Hematopoietic multipotent progenitor cell treated with erythropoietin and hydrocortisone succinate and interleukin-3 and kit ligand, for 17 days (in vitro differentiated cells): ENCODE data around the gene APOB.

Source experiments
- DNase-seq: peaks from one replicate; pipeline ENCODE4 v3.0.0-alpha.2; 2015; ENCODE audit warnings: low spot score

APOB gene

DNA sequence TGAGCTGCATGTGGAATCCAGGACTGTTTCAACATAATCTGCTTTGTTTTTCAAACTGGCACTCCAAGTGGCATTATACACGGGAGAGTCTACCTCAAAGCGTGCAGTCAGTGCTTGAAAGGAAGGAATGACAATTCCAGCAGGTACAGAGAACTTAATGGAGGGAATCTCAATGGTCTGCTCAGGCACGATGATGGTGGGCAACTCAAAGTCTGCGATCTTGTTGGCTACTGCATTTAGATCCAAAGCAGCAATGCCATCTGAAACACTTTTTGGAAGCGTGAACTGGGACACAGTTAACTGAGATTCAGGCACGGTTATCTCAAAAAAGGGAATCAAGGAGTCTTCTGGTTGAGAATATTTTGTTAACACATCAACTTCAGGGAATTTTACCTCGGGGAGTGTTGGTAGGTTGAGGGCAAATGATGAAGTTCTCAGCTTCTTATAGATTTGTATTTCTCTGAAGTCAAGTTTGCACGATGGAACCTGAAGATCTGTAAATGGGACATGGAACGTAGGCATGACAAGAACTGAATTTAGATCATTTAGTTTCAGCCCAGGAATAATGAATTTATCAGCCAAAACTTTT lies 38.7 kb downstream of the APOB start:
- no peak for DNase-seq

DNA sequence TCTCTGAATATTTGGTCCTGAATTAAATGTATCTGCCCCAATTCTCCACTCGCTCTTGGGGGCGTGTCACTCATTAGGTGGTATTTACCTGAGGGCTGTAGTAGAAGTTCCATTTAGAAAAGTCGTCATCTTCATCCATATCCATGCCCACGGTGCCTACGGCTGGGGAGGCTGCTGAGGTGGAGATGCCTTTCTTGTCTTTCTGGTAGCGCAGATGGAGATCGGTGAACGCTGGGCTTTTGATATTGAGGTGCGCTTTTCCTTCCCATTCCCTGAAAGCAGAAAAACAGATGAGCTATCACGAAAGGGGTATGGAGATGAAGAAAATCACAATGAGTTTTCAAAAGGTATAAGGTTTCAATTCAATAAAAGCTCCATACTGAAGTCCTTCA lies 39.7 kb downstream of the APOB start:
- no peak for DNase-seq

DNA sequence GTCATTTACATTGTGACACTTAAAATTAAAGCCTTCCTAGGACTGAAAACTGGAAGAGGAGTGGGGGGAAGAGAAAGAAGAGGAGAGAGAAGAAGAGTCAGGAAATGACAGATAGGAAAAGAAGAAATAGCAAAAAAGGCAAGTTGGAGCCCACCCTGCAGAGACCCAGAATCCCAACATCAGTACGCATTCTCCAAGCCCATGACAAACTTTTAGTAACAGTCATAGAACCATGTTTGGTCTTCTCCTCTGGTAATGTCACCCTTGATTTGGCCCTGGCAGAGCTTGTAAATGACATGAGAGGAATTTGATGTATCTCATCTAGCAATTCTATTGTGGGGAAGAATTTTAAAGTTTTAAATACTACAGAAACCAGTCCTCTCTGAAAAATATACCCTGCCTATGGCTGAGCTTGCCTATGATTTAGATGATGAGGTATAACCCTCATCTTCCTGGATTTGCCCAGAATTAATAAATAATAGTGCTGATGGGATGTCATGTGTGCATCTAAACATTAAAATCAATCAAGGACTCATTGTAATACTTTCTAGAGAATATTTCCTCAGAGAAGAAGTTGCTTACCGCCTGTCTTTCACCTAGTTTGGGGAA lies 40.2 kb downstream of the APOB start:
- no peak for DNase-seq

DNA sequence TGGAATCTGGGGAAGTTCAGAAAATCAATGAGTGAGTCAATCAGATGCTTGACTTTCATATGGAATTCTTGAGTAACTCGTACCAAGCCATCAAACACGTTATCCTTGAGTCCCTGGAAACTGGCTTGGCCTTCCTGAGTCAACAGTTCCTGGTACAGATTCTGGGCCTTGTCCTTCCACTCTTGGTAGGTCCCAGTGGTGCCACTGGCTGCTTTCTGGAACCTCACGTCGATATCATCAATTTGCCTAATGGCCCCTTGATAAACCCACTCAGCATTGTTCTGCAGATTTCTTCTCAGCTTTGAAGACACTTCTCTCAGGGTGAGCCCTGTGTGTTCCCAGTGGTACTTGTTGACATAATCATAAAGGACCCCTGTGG lies 41.1 kb downstream of the APOB start:
- no peak for DNase-seq

DNA sequence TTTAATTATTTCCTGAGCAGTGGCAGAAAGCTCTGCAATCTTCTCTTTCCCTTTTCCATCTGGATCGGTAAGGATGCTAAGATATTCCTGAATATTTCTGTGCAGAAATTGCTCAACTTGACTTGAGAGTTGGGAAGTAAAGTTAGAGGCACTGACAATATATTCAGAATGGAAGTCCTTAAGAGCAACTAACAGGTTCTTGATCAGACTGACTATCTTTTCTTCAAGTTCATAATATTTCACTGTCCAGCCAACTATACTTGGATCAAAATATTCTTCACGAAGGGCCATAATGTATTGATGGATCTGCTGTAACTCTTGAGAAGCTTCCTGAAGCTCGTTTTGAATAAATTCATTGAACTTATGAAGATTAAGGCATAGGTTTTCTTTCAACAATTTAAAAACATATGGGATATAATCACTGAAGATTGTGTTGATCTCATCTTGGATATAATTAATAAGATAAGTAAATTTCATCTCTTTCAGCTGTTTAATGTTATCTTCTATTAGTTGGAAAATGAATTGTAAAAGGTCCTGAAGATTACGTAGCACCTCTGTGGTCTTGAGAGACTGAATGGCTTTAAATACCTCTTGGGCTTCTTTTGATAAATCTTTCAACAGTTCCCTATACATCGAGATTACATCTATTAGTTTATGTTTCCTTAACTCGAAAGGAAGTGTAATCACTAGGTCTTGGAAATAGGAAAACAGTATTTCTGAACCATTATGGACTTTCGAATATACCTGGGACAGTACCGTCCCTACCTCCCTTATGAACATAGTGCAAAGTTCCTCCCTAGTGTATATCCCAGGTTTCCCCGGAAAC lies 41.7 kb downstream of the APOB start:
- DNase-seq: no peak

DNA sequence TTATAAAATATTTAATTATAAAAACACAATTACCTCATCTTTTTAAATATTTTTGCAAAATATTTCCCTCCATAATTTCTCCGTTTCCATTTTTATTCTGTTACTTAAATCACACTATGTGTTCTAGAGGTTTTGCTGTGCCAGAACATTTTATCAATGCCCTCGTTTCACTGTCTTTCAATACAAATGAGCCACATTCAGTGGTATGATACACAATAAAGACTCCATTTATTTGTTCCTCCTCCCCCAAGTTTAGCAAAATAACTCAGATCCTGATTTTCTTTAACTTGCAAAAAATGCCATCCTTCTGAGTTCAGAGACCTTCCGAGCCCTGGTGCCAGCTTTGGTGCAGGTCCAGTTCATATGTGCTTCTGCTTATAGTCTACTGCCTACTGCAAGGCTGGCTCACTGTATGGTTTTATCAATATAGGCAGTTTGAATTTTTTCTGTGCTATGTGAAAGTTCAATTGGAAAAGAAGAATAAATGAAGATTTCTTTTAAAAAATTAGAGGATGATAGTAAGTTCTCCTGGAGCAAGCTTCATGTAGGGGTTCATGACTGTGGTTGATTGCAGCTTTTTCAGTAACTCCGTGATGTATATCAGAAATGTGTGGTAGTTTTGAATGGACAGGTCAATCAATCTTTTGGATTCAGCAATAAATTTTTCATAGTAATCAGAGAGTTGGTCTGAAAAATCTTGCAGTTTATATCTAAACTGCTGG lies 42.5 kb downstream of the APOB start:
- no peak for DNase-seq

DNA sequence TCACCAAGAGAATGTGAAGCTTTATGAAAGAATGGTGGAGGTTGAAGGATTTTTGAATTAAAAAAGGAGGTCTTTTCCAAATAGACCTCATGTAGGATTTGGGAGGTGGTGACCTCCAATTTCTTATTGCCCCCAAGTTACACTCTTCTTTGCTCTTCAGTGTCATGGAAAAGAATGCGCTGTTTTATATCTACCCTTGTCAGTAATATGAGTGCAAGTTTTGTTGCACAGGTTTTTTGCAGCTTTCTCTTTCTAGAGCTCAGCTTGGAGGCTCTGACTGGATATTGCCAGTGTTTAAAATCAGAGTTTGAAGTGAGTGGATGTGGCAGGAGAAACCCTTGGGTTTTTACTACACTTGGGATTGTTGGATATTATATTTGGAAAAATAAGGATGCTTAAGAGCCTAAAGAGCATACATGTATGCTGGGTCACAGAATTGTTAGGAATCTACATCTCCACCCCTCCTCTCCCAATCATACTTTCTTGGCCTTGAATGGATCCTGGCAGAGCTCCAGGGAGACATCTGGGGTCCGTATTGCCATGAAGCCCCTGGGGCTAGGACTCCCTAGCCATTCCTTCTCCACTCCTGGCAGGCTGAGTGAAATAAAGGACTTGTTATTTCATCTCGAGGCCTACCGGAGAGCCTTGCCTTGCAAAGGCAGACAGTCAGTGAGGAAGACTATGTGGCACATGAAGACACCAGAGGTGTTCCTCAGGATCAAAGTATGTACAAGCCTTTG lies 43.8 kb downstream of the APOB start:
- DNase-seq: no peak

DNA sequence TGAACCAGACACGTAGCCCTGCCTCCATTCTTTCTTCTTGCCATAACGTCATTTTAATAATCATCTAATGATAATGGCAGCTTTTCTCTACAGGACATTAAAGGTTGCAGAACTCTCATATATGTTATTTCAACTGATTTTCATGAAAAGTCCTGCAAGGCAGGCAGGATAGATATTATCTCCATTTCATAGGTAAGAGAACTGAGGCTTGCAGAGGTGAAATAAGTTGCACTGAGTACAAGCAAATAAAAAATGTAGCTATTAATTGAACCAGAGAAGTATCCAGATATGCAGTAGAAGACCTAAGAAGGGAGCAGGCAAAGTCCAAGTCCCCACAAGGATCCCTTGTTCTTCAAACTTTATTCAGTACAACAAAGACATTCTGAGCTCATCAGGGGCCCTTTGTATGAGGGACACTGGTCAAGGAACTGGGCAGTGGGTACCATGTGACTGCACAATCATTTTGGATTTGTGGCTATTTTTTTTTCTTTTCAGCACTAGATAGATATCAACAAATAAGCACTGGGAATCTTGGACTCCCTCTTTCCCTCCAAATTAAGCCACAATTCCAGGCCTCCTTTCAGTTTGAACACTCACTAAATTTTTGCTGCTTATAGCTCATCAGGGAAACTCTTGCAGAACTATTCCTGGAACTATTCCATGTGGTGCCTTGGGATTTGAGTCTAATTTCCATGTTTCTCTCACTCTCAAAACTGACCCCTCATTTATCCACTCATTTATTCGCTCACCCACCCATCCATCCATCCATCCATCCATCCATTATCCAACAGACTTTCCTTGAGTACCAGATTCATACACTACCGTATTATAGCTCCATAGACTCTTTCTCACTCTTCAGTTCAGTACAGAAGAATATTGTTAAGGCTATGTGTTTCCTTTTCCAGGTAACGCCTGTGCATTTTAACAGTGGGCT lies 44.6 kb downstream of the APOB start:
- no peak for DNase-seq

DNA sequence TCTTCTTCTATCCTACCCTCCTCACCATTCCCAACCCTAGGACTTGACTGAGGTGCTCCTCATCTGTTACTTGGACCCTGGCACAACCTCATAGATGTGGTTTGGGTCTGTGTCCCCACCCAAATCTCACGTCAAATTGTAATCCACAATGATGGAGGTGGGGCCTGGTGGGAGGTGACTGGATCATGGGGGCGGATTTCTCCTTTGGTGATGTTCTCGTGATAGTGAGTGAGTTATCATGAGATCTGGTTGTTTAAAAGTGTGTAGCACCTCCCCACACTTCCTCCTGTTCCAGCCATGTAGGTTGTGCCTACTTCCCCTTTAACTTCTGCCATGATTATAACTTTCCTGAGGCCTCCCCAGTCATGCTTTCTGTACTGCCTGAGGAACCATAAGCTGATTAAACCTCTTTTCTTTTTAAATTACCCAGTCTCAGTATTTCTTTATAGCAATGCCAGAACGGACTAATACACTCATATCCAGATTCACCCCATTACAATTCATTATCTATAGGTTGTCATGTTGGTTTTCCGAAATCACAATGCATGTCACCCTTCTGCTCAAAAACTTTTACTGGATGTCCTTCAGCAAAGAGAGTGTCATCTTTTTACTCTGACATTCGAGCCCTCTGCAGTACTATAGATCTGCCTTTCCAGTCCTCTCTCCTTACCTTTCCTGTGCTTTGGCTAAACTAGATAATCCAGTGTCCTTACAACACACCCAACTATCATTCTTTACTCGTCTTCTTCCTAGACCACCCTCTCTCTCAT lies 45.7 kb downstream of the APOB start:
- no peak for DNase-seq

DNA sequence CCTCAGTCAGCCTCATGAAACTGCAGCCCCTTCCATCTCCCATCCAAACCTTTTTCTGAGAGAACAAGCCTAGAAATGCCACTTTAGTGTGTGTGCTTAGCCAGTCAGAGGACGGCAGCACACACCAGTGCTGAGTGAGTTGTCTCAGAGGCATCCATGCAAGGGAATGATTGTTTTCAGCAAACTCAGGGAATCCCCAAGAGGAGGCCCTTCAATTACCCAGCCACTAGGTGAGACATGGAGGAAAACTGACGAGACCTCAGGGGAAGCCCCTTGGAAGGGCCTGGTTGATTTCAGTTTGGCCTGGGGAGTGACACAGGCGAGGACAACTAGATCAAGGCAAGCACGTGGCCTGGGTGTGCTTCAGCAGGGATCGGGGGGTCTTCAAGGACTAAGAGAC lies 49.7 kb downstream of the APOB start:
- no peak for DNase-seq

DNA sequence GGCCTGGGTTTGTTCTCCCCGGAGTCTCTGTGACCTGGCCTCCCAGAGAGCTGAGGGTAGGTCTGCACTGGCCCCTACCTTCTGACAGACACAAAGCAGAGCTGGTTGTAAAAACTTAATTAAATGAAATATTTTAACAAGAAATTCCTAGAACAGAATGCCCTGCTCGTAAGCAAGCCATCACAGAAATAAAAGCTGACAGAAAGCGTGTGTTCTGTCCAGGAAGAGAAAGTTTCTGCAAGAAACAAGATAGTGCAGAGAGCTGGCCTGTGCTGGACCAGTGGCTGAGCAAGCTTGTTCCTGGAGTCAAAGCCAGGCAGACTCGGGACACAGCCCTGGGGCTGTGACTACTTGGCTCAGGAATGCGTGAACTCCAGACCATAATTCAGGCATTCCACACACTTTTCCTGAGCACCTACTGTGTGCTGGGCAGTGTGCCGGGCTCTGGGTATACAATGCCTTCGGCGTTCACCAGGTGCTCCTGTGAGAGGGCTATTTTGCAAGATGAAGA lies 51.6 kb downstream of the APOB start:
- no peak for DNase-seq

DNA sequence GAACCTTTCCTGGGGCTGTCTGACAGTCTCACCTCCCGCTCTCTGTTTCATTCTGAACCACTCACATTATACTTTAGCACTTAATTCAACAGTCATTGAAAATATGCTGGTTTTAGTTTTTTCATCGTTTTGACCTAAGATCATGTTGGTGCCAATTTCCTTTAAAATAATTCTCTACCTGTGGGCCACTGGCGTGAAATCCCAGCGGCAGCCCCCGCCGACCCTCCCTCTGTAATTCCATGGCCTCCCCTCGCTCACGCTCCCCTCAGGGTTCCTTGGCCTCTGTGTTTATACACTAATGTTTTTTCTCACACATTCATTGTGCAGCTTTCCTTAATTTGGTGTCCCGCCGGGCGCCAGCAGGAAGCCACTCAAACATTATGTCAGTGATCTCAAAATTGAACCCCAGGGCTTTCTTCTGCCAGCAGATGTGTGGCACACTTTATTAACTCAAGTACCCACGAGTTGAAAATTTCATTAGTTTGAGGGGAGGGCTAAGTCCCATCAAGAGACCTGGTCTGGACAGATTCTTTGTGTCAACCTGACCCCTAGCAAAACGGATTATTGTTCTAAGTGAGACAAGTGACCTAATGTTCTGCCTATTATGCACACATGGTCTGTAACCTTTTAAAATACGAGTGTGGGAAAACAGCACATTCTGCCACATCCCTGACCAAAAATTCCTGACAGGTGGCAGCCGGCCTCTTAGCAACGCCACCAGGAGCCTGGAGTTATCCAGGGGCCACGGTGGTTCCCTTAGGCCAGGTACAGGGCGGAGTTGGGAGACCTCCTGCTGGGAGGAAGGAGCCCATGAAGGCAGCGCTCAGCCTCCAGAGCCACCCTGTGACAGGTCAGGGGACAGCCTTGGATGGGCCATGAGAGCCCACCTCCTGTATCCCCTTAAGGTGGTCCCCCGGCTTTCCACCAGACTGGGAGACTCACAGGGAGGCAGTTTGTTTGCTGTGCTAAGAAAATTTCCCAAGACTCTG lies 53.1 kb downstream of the APOB start:
- no peak for DNase-seq

DNA sequence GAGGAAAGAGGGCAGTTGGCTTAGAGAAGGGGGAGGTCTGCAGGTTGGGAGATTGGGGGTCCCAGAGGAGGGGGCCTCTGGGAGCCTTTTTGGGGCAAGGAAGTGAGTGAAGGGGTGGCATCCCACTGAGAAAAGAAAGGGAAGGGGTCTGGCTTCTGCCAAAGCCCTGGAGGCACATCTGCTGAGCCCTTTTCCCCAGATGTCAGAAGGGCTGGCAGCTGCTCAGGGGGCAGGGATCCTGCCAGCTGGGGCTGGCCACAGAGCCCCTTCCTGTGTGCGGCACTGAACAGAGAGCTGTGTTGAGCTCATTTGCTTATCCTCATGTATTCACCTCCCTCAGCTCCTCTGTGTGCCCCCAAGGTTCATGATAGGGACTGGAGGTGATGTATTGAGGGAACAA lies 54.5 kb downstream of the APOB start:
- no peak for DNase-seq

DNA sequence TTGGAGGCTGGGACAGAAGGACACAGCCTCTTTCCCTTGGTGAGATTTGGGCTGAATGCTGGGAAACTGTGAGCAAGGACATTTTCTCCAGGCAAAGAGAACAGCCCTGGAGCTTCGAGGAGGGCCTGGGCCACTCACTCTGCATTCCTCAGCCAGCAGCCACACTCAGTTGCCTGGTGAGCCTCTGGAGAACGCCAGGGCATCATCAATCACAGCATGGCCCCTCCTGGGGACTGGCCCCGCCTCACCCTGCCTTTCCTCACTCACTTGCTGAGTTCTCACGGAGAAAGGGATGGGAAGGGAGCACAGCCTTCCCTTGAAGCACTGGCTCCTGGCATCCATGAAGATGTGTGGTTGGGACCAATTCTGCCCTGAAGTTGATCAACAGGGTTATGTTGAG lies 55.0 kb downstream of the APOB start:
- no peak for DNase-seq

DNA sequence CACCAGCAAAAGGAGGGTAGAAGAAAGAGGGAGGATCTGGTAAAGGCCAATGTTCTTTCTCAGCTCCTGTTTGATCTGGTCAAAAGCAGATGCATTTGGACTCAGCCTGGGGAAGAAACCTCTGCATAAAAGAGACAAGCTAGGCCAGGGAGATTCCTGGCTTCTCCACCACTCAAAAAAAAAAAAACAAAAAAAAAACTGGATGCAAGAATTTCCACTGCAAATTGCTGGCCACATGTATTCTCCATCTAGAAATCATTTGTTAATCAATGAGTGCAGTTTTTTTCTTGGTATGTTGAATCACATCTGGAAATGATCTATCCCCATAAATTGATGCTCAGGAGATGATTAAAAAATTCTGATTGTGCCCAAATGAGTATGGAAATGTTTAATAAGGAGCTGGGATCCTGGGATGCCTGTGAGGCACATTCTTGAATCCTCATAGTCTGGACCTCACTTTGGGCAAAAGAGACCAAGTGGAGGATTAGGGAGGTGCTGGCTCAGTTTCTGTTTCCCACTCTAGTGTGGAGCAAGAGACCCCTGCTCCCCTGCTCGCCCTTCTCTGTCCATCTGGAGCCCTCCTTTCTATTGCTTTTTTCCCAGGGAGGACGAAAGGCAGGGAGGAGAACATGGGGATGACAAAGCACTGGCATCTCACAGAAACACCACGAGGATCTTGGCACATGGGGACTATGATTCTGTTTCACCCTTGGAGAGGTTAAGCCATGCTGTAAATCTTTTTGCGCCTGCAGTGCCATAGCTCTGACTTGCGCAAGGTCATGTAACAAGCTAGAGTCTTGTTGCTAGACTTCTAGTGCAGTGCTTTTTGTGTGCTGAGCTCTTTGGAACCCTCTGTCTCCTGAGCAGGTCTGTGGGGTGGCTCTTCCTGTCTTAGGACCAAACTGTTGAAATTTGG lies 57.6 kb downstream of the APOB start:
- DNase-seq: no peak

DNA sequence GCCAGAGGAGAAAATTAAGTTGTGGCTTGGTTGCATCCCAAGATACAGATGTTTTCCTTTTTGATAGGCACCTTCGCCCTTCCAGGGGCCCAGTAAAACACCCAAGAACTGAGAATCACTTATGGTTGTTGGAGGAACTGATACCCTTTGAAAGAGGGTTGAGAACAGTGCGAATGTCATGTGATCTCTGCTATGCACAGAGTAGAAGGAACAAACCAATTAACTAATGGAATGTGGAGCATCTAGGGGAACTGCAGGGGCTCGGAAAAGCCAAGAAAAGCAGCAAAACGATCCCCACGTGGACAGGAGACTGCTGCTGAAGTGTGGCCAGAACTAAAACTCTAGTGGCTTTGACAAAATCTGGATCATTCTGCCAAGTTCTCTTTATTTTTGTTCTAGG lies 58.8 kb downstream of the APOB start:
- DNase-seq: no peak

DNA sequence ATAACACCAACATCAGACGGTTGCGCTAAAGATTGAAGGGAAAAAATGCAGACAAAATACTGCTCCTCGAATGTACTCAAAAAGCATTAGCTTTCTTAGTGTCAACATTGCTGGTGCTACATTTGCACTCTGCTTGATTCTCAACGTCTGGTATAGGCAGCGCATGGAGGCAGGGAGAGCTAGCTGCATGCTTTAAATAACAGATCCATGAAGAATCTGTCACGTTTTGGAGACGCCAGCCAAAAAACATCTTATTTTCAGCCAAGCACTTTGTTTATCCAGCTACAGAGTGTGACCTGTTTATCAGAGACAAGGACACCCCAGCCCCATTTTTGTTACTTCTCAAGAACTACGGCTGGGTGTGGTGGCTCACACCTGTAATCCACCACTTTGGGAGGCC lies 59.5 kb downstream of the APOB start:
- DNase-seq: no peak

DNA sequence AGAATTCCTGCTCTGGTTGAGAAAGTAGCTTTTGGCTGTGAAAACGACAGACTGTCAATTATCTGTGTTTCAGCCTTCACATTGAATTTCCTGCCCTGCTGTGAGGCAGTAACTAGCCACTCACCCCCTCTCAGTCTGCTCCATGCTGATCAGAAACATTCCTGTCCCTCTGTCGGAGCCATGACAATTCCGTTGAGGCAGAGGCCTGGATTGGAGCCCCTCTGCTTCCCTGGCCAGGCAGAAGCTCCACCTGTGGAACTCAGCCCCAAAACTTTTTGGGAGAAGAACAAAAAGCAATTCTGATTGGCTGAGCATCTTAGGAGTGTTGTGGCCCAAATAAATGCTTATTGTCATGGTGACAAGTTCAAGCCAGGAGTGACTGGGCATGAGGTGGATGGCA lies 60.0 kb downstream of the APOB start:
- no peak for DNase-seq
